Gastroesophageal sphincter (tissue), 4 donors: ENCODE measurements around the gene FBXW12. TPM values are rescaled to one million over a fixed set of nuclear protein-coding genes. Genes with fewer than 3 reads are reported as not detected.

Experiments
- ATAC-seq: fragments of 150-250 bp; one replicate; pipeline ENCODE4 v1.9.1; 2016; ENCODE audit warnings: mild to moderate bottlenecking, moderate library complexity
- H3K27ac ChIP-seq, 4 donors: fragments of 200-600 bp; sonication (generic) in 3 of 4; 1 replicate in 3 of 4; 2 replicates in 1 of 4; pipeline ENCODE4 v1.5.1; 2016 to 2019
- H3K27me3 ChIP-seq: fragments of 200-600 bp; sonication (generic); one replicate; pipeline ENCODE4 v1.5.1; 2019
- H3K36me3 ChIP-seq, 2 donors: fragments of 200-600 bp; sonication (generic); one replicate each; pipeline ENCODE4 v1.5.1; 2019; ENCODE audit warnings: control low read depth in 1 of 2
- H3K4me1 ChIP-seq, 3 donors: fragments of 200-600 bp; sonication (generic); 1 replicate in 2 of 3; 2 replicates in 1 of 3; pipeline ENCODE4 v1.5.1; 2016 to 2019; ENCODE audit warnings: control low read depth in 2 of 3
- H3K4me3 ChIP-seq, 2 donors: fragments of 200-600 bp; sonication (generic); one replicate each; pipeline ENCODE4 v1.5.1; 2019; ENCODE audit warnings: mild to moderate bottlenecking in 1 of 2, moderate library complexity in 1 of 2
- H3K9me3 ChIP-seq, 3 donors: fragments of 200-600 bp; sonication (generic); one replicate each; pipeline ENCODE4 v1.5.1; 2017 to 2019; ENCODE audit warnings: control low read depth in 2 of 3
- CTCF ChIP-seq, 4 experiments: fragments of 200-600 bp in 2 of 4; fragments of 450-650 bp in 2 of 4; sonication (generic) in 1 of 4; IDR thresholded peaks; one replicate each; pipeline ENCODE4 v1.5.1; 2017 to 2019; ENCODE audit warnings: antibody characterized with exemption in 4 of 4, mild to moderate bottlenecking in 2 of 4, moderate library complexity in 2 of 4
- EP300 ChIP-seq: sonication (generic); formaldehyde crosslinking; IDR thresholded peaks from one replicate; pipeline ENCODE4 v1.6.1; 2017; ENCODE audit warnings: antibody characterized with exemption, mild to moderate bottlenecking
- POLR2A ChIP-seq, 2 donors: fragments of 450-650 bp; IDR thresholded peaks; one replicate each; pipeline ENCODE4 v1.6.1; 2017; ENCODE audit warnings: antibody characterized with exemption in 2 of 2, mild to moderate bottlenecking in 2 of 2, moderate library complexity in 1 of 2
- POLR2AphosphoS5 ChIP-seq: sonication (generic); formaldehyde crosslinking; IDR thresholded peaks from one replicate; pipeline ENCODE4 v1.6.1; 2017; ENCODE audit warnings: antibody characterized with exemption
- WGBS, 2 donors: methylation state at CpG; one replicate each; pipeline ENCODE4 v1.1.5; 2018; ENCODE audit warnings: low coverage in 1 of 2; 5-methylcytosine and 5-hydroxymethylcytosine counted together
- small RNA-seq, 4 donors: library from RNA; depleted of rRNA; stranded (forward); fragments of <200 nt; gene quantifications; one replicate each; pipeline ENCODE3, GENCODE V24; 2016
- total RNA-seq, 4 donors: library from RNA; depleted of rRNA; stranded (reverse); fragments of >200 nt; gene quantifications; one replicate each; pipeline ENCODE4 v1.1.0, GENCODE V29; 2016

Gene FBXW12
- total RNA-seq, 4 donors from 2014 or later: not detected

GRCh38 chr3:48439820-48440589 is 68.0 kb downstream of the FBXW12 start, which contains the start of the genes CCDC51 and TMA7:
CCDC51 (minus strand) TSS chr3:48440119; CDS start chr3:48435128, 4,991 bp downstream.
TMA7 (plus strand) TSS chr3:48440257; CDS start chr3:48440297, 40 bp downstream.
- TF ChIP-seq EP300 (no peak), POLR2A (IDR thresholded peaks at IDR 0.05) (peak; percentile 92 to 93), CTCF (IDR thresholded peaks at IDR 0.05) (no peak), POLR2AphosphoS5 (peak; percentile 98)
- peak within 1 kb of the TSS; percentile 87 to 96 (median 92) for H3K27ac ChIP-seq

GRCh38 chr3:48440590-48440958 is 68.6 kb downstream of the FBXW12 start:
- H3K27me3 ChIP-seq: no peaks in the 10 kb centered on the region
- TF ChIP-seq POLR2AphosphoS5 (no peak), CTCF (IDR thresholded peaks at IDR 0.05) (no peak), POLR2A (IDR thresholded peaks at IDR 0.05) (no peak), EP300 (no peak)
- peaks cover 0 to 39% of the 10 kb centered on the region in 2 donors for H3K36me3 ChIP-seq
- peaks cover 0 to 49% (median 15%) of the 10 kb centered on the region in 3 donors for H3K4me1 ChIP-seq
- peak overlapping the region; percentile 83 to 89 for H3K4me3 ChIP-seq
- ATAC-seq: no peak
- 0 to 2% methylated on average over 16 to 17 of the region's 21 CpGs for WGBS, 2 donors
- peak overlapping the region; percentile 87 to 96 (median 92) for H3K27ac ChIP-seq
- H3K9me3 ChIP-seq: no peaks in the 10 kb centered on the region

More at GRCh38 chr3:48439820-48440589, 68.0 kb downstream of the FBXW12 start, which contains the start of the genes CCDC51 and TMA7:
- ATAC-seq: peak; percentile 98
- peaks cover 0 to 51% (median 17%) of the 10 kb centered on the region in 3 donors for H3K4me1 ChIP-seq
- H3K27me3 ChIP-seq: no peaks in the 10 kb centered on the region
- H3K36me3 ChIP-seq: peaks cover 0 to 39% of the 10 kb centered on the region in 2 donors
- H3K4me3 ChIP-seq: peak within 1 kb of the TSS; percentile 83 to 89
- 0 to 10% methylated on average over 2 to 14 of the region's 54 CpGs for WGBS, 2 donors
- H3K9me3 ChIP-seq: no peaks in the 10 kb centered on the region

DNA sequence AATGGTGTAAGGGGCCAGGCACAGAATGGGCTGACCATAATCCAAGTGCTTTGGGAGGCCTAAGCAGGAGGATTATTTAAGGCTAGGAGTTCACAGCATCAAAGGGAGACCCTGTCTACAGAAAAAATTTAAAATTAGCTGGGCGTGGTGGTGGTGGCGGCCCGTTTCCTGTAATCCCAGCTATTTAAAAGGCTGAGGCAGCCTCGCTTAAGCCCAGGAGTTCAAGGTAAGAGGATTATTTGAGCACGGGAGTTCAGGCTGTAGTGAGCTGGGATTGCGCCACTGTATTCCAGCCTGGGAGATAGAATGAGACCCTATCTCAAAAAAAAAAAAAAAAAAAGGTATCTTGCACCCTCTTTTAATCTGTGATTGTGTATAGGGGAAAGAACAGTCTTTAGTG is 69.9 kb downstream of the FBXW12 start:
- TF ChIP-seq POLR2A (IDR thresholded peaks at IDR 0.05) (no peak), EP300 (no peak), CTCF (IDR thresholded peaks at IDR 0.05) (no peak), POLR2AphosphoS5 (no peak)
- H3K27ac ChIP-seq: peak overlapping the region in 2 of 4 donors; percentile 89 to 96
- peak overlapping the region in 1 of 2 donors; percentile 89 for H3K4me3 ChIP-seq
- 0 to 61% methylated on average over 1 to 6 of the region's 6 CpGs for WGBS, 2 donors
- H3K27me3 ChIP-seq: no peaks in the 10 kb centered on the region
- no peak for ATAC-seq
- H3K9me3 ChIP-seq: no peaks in the 10 kb centered on the region
- H3K4me1 ChIP-seq: peaks cover 0 to 49% (median 22%) of the 10 kb centered on the region in 3 donors
- H3K36me3 ChIP-seq: peaks cover 0 to 39% of the 10 kb centered on the region in 2 donors

Small RNAs within 50 kb of the gene (small RNA-seq; reads per million reads assigned to genes)
- gene RN7SL321P: 0 reads per million in 4 donors

Other genes starting within 250 kb of the FBXW12 start
- 1 to 10 TPM in 1 of 4 donors, under 1 TPM in 1, not detected in 2; 0.40 to 1.7 TPM for gene CDC25A, start 183.8 kb upstream of the FBXW12 start, total RNA-seq
- gene CAMP, start 148.7 kb upstream of the FBXW12 start, total RNA-seq: not detected
- gene ZNF589, start 131.1 kb upstream of the FBXW12 start, total RNA-seq: 10 to 100 TPM in 1 of 4 donors, 1 to 10 TPM in 3; 5.8 to 16.2 (median 8.0) TPM
- gene NME6, start 70.9 kb upstream of the FBXW12 start, total RNA-seq: 10 to 100 TPM; 19.9 to 32.7 (median 29.5) TPM
- not detected for gene SPINK8, start 38.6 kb upstream of the FBXW12 start, total RNA-seq
- 100 to 1,000 TPM; 125 to 186 (median 147) TPM for gene PLXNB1, start 57.9 kb downstream of the FBXW12 start, total RNA-seq
- 10 to 100 TPM; 10.2 to 32.6 (median 26.3) TPM for gene CCDC51, start 67.9 kb downstream of the FBXW12 start, total RNA-seq
- 100 to 1,000 TPM; 200 to 329 (median 260) TPM for gene TMA7, start 68.0 kb downstream of the FBXW12 start, total RNA-seq
- 1 to 10 TPM; 3.0 to 6.8 (median 5.2) TPM for gene ATRIP, start 74.5 kb downstream of the FBXW12 start, total RNA-seq
- gene SHISA5, start 132.0 kb downstream of the FBXW12 start, total RNA-seq: 100 to 1,000 TPM in 3 of 4 donors, 10 to 100 TPM in 1; 98.2 to 191 (median 122) TPM
- 1 to 10 TPM; 1.8 to 2.9 (median 2.4) TPM for gene PFKFB4, start 184.6 kb downstream of the FBXW12 start, total RNA-seq
- gene UCN2, start 191.6 kb downstream of the FBXW12 start, total RNA-seq: under 1 TPM in 1 of 4 donors, not detected in 3; 0.19 TPM
- gene COL7A1, start 223.1 kb downstream of the FBXW12 start, total RNA-seq: 1 to 10 TPM; 1.7 to 3.9 (median 1.9) TPM
- 100 to 1,000 TPM; 195 to 346 (median 302) TPM for gene UQCRC1, start 237.4 kb downstream of the FBXW12 start, total RNA-seq
- not detected for gene TMEM89, start 249.6 kb downstream of the FBXW12 start, total RNA-seq